ENCODE measurements around the gene SIRT6. TPM values are rescaled to one million over a fixed set of nuclear protein-coding genes. Genes with fewer than 3 reads are reported as not detected.
A peak's percentile ranks its signal among the peaks of the same experiment; 100 is the strongest.

The SIRT6 gene
- total and polyA plus RNA-seq, 9 of the 15 experiments (the other 6 are each of a cell fraction or from before 2014, with no cell fraction given): 1.4 to 41.1 (median 10.2) TPM

GRCh38 chr19:4161415-4162077 is 20.8 kb downstream of the SIRT6 start:
- Histone ChIP-seq H3K27me3 (ENCODE audit: control insufficient read depth in 2 of 2, insufficient read depth in 2 of 2, low read length in 2 of 2) (peaks cover 8 to 25% of the 10 kb centered on the region in 2 experiments; a peak in 4 of 5 replicates), H4K20me1 (replicated peaks; ENCODE audit: control insufficient read depth, insufficient read depth, low read length) (no peaks in the 10 kb centered on the region; the same call in 1 of the 2 replicates), H3K79me2 (ENCODE audit: control insufficient read depth, insufficient read depth, low read length) (no peaks in the 10 kb centered on the region), H3K4me3 (no peak overlapping the region), H3K4me1 (replicated peaks in 1 of 2; ENCODE audit: control insufficient read depth in 2 of 2, insufficient read depth in 2 of 2, low read length in 2 of 2) (peaks cover 0 to 3% of the 10 kb centered on the region in 2 experiments; a peak in 2 of 5 replicates), H3K9me3 (replicated peaks; ENCODE audit: control insufficient read depth, insufficient read depth, low read depth, low read length) (no peaks in the 10 kb centered on the region), H2AFZ (ENCODE audit: low read depth, low read length) (no peak overlapping the region), H3K9ac (ENCODE audit: insufficient read depth in 1 of 2, low read depth in 2 of 2, low read length in 2 of 2) (no peak overlapping the region), H3K36me3 (ENCODE audit: control insufficient read depth, insufficient read depth, low read length) (no peaks in the 10 kb centered on the region), H3K9me1 (ENCODE audit: control insufficient read depth, insufficient read depth, low read length) (no peaks in the 10 kb centered on the region), H3K4me2 (ENCODE audit: insufficient read depth, low read length) (no peak overlapping the region), H3K27ac (ENCODE audit: extremely low read depth, low read depth, low read length) (no peak overlapping the region)
- WGBS (ENCODE audit: insufficient coverage, low coverage, missing lambda C conversion rate): 12% methylated on average over 7 of the region's 7 CpGs
- ChIA-PET CTCF (ENCODE audit: low intra/inter-chr PET ratio) (interaction anchor here (0.7 kb wide), 1 partner anchor 71 kb away, joined by 3 read pairs; no protein-coding TSS in a partner anchor), POLR2A (no interaction called here)
- BruUV-seq (replicated peaks): no TSS peak
- ATAC-seq (no peak), DNase-seq (ENCODE audit: extremely low read depth in 1 of 4, low spot score in 3 of 4) (no peak), FAIRE-seq (no peak)
- in situ Hi-C loops (cut with MboI) (no loop called here), intact Hi-C loops (cut with micrococcal nuclease) (no loop called here)
- TF ChIP-seq ZNF76 (CRISPR knock-in tag; IDR thresholded peaks at IDR 0.05; ENCODE audit: borderline replicate concordance) (no peak), CTCF (IDR thresholded peaks at IDR 0.05 in 2 of 3, conservative IDR thresholded peaks at IDR 0.05 in 1 of 3; ENCODE audit: insufficient read depth in 2 of 3, low read depth in 1 of 3, low read length in 3 of 3) (no peak), TCF7 (IDR thresholded peaks at IDR 0.05; ENCODE audit: borderline replicate concordance) (no peak), RBBP5 (IDR thresholded peaks at IDR 0.05; ENCODE audit: borderline replicate concordance, insufficient read depth, low read length, poor library complexity, severe bottlenecking) (no peak), EZH2 (IDR thresholded peaks at IDR 0.05; ENCODE audit: borderline replicate concordance, low read depth, low read length) (no peak), HDAC2 (IDR thresholded peaks at IDR 0.05) (peak; percentile 74; the same call in 1 of the 2 replicates), MGA (IDR thresholded peaks at IDR 0.05) (no peak), NRF1 (conservative IDR thresholded peaks at IDR 0.05 in 1 of 2, IDR thresholded peaks at IDR 0.05 in 1 of 2) (no peak)

Data from K562 (cell line).